WTC11 (cell line): ENCODE results near the gene INSM2.

ENCODE experiments used
- TF ChIP-seq, protein P1 (sequence below): sonication (generic); formaldehyde crosslinking; IDR thresholded peaks from 2 replicates; pipeline ENCODE4 v1.8.1; 2022; ENCODE audit warnings: mild to moderate bottlenecking, moderate library complexity, missing genetic modification reagents
- TF ChIP-seq, protein P2 (sequence below): sonication (generic); formaldehyde crosslinking; IDR thresholded peaks from 2 replicates; pipeline ENCODE4 v1.8.1; 2023; ENCODE audit warnings: mild to moderate bottlenecking, missing genetic modification reagents, moderate library complexity

DNA sequence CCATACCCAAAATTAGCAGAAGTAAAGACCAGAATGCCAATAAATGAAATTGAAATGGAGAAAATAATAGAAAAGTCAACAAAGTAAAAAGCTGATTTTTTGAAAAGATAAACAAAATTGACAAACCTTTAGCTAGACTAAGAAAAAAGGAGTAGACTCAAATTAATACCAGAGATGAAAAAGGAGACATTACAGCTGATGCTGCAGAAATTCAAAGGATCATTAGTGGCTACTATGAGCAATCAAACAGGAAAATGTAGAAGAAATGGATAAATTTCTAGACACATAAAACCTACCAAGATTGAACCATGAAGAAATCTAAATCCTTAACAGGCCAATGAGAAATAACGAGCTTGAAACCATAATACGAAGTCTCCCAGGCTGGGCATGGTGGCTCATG, 34.8 kb upstream of the INSM2 start:
- TF ChIP-seq, protein P1, sequence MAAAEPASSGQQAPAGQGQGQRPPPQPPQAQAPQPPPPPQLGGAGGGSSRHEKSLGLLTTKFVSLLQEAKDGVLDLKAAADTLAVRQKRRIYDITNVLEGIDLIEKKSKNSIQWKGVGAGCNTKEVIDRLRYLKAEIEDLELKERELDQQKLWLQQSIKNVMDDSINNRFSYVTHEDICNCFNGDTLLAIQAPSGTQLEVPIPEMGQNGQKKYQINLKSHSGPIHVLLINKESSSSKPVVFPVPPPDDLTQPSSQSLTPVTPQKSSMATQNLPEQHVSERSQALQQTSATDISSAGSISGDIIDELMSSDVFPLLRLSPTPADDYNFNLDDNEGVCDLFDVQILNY: no peak
- TF ChIP-seq, protein P2, sequence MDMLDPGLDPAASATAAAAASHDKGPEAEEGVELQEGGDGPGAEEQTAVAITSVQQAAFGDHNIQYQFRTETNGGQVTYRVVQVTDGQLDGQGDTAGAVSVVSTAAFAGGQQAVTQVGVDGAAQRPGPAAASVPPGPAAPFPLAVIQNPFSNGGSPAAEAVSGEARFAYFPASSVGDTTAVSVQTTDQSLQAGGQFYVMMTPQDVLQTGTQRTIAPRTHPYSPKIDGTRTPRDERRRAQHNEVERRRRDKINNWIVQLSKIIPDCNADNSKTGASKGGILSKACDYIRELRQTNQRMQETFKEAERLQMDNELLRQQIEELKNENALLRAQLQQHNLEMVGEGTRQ: no peak
